ENCODE measurements around the gene ATXN7. TPM values are rescaled to one million over a fixed set of nuclear protein-coding genes. Genes with fewer than 3 reads are reported as not detected.

The ATXN7 gene
- total and polyA plus RNA-seq, 2 experiments from 2014 or later = 3.0 to 14.4 TPM

DNA sequence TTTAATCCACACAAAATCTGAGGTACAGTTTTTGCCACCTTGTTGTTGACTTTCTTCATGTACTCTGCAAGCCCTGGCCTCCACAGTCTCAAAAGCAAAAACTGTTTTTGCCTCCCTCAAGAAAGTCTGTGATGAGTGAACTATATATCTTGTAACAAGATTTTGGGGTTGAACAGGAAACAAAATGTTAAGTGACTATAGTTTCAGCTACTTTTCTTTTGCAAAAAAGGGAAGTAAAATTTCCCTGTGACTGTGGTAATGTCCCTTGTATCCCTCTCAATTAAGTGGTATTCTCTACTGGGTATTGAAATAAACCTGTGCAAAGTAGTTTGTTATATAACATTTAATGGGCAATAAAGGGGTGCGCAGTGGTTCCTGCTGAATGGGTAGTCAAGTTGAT is 69.8 kb downstream of the ATXN7 start:
- Histone ChIP-seq H3K9me3 (ENCODE audit: low read depth) (no peaks in the 10 kb centered on the region), H3K4me2 (no peak overlapping the region), H3K4me1 (ENCODE audit: insufficient read depth) (no peaks in the 10 kb centered on the region), H3K36me3 (replicated peaks; ENCODE audit: insufficient read depth, low read depth) (no peaks in the 10 kb centered on the region), H3K27me3 (no peaks in the 10 kb centered on the region), H4K20me1 (ENCODE audit: insufficient read depth, poor library complexity, severe bottlenecking) (peaks cover 42% of the 10 kb centered on the region), H3K9me2 (replicated peaks; ENCODE audit: insufficient read depth) (no peaks in the 10 kb centered on the region), H3K79me2 (peaks cover 69% of the 10 kb centered on the region), H3K4me3 (no peak overlapping the region), H3K27ac (no peak overlapping the region), H2AFZ (no peak overlapping the region)
- no peak for DNase-seq (ENCODE audit: low spot score)
- WGBS (ENCODE audit: low lambda C conversion rate, missing lambda C conversion rate) = 100% methylated on average over 1 of the region's 1 CpG
- TF ChIP-seq EZH2 (IDR thresholded peaks at IDR 0.05; ENCODE audit: borderline replicate concordance) (no peak), EZH2phosphoT487 (IDR thresholded peaks at IDR 0.05; ENCODE audit: low read depth, severe bottlenecking, unreplicated experiment) (no peak)
- TF ChIP-seq, protein P1, sequence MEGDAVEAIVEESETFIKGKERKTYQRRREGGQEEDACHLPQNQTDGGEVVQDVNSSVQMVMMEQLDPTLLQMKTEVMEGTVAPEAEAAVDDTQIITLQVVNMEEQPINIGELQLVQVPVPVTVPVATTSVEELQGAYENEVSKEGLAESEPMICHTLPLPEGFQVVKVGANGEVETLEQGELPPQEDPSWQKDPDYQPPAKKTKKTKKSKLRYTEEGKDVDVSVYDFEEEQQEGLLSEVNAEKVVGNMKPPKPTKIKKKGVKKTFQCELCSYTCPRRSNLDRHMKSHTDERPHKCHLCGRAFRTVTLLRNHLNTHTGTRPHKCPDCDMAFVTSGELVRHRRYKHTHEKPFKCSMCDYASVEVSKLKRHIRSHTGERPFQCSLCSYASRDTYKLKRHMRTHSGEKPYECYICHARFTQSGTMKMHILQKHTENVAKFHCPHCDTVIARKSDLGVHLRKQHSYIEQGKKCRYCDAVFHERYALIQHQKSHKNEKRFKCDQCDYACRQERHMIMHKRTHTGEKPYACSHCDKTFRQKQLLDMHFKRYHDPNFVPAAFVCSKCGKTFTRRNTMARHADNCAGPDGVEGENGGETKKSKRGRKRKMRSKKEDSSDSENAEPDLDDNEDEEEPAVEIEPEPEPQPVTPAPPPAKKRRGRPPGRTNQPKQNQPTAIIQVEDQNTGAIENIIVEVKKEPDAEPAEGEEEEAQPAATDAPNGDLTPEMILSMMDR (IDR thresholded peaks at IDR 0.05; ENCODE audit: poor library complexity) = no peak

DNA sequence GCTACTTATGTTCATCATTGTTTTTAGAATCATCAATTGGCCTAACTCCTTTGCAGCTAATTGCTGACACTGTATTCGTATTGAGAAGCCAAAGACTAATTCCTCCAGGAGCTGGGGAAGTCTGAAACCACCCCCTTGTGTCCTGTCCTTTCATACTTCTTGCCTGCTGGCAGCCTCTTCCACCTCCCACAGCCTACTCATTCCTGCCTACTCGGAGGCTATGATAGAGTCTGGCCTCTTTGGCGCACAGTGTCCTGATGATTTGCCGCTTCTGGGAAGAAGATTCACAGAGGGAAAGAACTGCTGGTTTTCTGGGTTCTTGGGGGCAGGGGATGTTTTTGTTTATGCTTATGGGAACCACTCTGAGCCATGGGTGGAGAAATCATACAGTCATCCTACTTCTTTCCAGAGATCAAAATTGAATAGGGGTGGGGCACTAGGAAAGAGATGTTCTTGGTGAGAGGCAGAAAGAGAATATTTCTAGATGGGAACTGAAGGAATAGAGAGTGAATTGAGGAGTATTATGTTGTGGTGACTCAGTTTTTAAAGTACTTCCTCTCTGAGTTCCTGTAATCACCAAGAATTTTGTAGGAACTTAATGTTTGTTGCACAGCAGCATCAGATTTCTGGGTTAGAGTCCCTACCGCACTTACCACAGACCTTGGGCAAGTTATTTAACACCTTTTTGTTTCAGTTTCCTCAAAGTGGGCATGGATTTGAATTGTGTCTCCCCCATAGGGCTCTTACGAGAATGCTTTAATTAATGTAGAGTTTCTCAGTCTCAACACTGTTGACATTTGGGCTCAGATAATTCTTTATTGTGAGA is 70.6 kb downstream of the ATXN7 start:
- TF ChIP-seq EZH2phosphoT487 (IDR thresholded peaks at IDR 0.05; ENCODE audit: low read depth, severe bottlenecking, unreplicated experiment) (no peak), EZH2 (IDR thresholded peaks at IDR 0.05; ENCODE audit: borderline replicate concordance) (no peak)
- TF ChIP-seq, protein P1 (IDR thresholded peaks at IDR 0.05; ENCODE audit: poor library complexity) = no peak
- no peaks in the 10 kb centered on the region for H3K36me3 ChIP-seq (replicated peaks; ENCODE audit: insufficient read depth, low read depth)
- no peaks in the 10 kb centered on the region for H3K4me1 ChIP-seq (ENCODE audit: insufficient read depth)
- no peaks in the 10 kb centered on the region for H3K9me2 ChIP-seq (replicated peaks; ENCODE audit: insufficient read depth)
- no peaks in the 10 kb centered on the region for H3K9me3 ChIP-seq (ENCODE audit: low read depth)
- no peak overlapping the region for H3K4me2 ChIP-seq
- DNase-seq (ENCODE audit: low spot score) = no peak
- 81% methylated on average over 6 of the region's 6 CpGs for WGBS (ENCODE audit: low lambda C conversion rate, missing lambda C conversion rate)
- no peak overlapping the region for H3K4me3 ChIP-seq
- peaks cover 68% of the 10 kb centered on the region for H3K79me2 ChIP-seq
- no peak overlapping the region for H3K27ac ChIP-seq
- no peak overlapping the region for H2AFZ ChIP-seq
- no peaks in the 10 kb centered on the region for H3K27me3 ChIP-seq
- peaks cover 46% of the 10 kb centered on the region for H4K20me1 ChIP-seq (ENCODE audit: insufficient read depth, poor library complexity, severe bottlenecking)

DNA sequence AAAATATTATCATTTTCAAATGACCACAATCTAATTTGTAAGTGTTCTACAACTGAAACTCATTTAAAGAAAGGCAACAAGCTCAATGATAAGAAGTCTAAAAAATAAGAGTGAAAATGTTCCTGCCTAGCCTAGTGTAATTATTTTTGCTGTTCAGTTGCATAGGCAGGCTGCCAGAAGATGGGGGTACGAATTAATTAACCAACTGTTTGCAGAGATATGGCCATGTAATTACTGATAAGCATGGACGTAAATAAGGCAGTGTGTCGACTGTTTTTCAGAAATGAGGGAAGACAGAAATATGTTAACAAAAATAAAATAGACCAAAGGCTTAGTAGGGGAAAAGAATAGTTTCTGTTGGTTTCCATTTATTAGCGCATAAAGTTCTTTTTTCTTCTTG is 73.3 kb downstream of the ATXN7 start:
- TF ChIP-seq, protein P1 (IDR thresholded peaks at IDR 0.05; ENCODE audit: poor library complexity) = no peak
- TF ChIP-seq EZH2phosphoT487 (IDR thresholded peaks at IDR 0.05; ENCODE audit: low read depth, severe bottlenecking, unreplicated experiment) (no peak), EZH2 (IDR thresholded peaks at IDR 0.05; ENCODE audit: borderline replicate concordance) (no peak)
- H3K79me2 ChIP-seq = peaks cover 71% of the 10 kb centered on the region
- H3K27ac ChIP-seq = peak overlapping the region; percentile 28

More for the DNA sequence above, 73.3 kb downstream of the ATXN7 start:
- H4K20me1 ChIP-seq (ENCODE audit: insufficient read depth, poor library complexity, severe bottlenecking) = peaks cover 33% of the 10 kb centered on the region
- WGBS (ENCODE audit: low lambda C conversion rate, missing lambda C conversion rate) = 61% methylated on average over 4 of the region's 4 CpGs
- peak overlapping the region; percentile 47 for H3K4me2 ChIP-seq
- H3K36me3 ChIP-seq (replicated peaks; ENCODE audit: insufficient read depth, low read depth) = no peaks in the 10 kb centered on the region
- no peak overlapping the region for H3K4me3 ChIP-seq
- no peaks in the 10 kb centered on the region for H3K4me1 ChIP-seq (ENCODE audit: insufficient read depth)
- no peaks in the 10 kb centered on the region for H3K9me2 ChIP-seq (replicated peaks; ENCODE audit: insufficient read depth)
- no peak overlapping the region for H2AFZ ChIP-seq
- DNase-seq (ENCODE audit: low spot score) = no peak
- no peaks in the 10 kb centered on the region for H3K9me3 ChIP-seq (ENCODE audit: low read depth)
- H3K27me3 ChIP-seq = no peaks in the 10 kb centered on the region

Data from hepatocyte (in vitro differentiated cells).